Gastrocnemius medialis (tissue), 4 donors: ENCODE results near the gene LOXL3.

Source experiments
- POLR2A ChIP-seq, 2 donors: fragments of 450-650 bp; IDR thresholded peaks; one replicate each; pipeline ENCODE4 v1.6.1; 2017; ENCODE audit warnings: antibody characterized with exemption in 2 of 2, mild to moderate bottlenecking in 2 of 2, moderate library complexity in 2 of 2
- TF ChIP-seq, protein P1 (sequence below), 5 experiments: fragments of 450-650 bp in 3 of 5; fragments of 200-600 bp in 2 of 5; sonication (generic) in 2 of 5; IDR thresholded peaks in 4 of 5; conservative IDR thresholded peaks in 1 of 5; 1 replicate in 4 of 5; 2 replicates in 1 of 5; pipeline ENCODE4 v1.5.1; 2016 to 2019; ENCODE audit warnings: antibody characterized with exemption in 5 of 5, mild to moderate bottlenecking in 3 of 5, moderate library complexity in 3 of 5

- TF ChIP-seq, protein P1, sequence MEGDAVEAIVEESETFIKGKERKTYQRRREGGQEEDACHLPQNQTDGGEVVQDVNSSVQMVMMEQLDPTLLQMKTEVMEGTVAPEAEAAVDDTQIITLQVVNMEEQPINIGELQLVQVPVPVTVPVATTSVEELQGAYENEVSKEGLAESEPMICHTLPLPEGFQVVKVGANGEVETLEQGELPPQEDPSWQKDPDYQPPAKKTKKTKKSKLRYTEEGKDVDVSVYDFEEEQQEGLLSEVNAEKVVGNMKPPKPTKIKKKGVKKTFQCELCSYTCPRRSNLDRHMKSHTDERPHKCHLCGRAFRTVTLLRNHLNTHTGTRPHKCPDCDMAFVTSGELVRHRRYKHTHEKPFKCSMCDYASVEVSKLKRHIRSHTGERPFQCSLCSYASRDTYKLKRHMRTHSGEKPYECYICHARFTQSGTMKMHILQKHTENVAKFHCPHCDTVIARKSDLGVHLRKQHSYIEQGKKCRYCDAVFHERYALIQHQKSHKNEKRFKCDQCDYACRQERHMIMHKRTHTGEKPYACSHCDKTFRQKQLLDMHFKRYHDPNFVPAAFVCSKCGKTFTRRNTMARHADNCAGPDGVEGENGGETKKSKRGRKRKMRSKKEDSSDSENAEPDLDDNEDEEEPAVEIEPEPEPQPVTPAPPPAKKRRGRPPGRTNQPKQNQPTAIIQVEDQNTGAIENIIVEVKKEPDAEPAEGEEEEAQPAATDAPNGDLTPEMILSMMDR (IDR thresholded peaks at IDR 0.05 in 4 of 5, conservative IDR thresholded peaks at IDR 0.05 in 1 of 5), result no peak
- TF ChIP-seq POLR2A (IDR thresholded peaks at IDR 0.05), result no peak
Measured at GRCh38 chr2:74584088-74584645, 30.4 kb upstream of the LOXL3 start.
